HG02943 (cell line): ENCODE measurements around the gene TM4SF20.

Experiments used
- ATAC-seq: cut with Tn5 transposase; IDR thresholded peaks from one replicate; pipeline ENCODE4 v1.9.1; 2021; ENCODE audit warnings: mild to moderate bottlenecking, low read depth, moderate library complexity; ENCODE audit not compliant: unreplicated experiment

The TM4SF20 gene

GRCh38 chr2:227323818-227324217 is 55.3 kb downstream of the TM4SF20 start:
- ATAC-seq: no peak

- no peak for ATAC-seq
Measured at GRCh38 chr2:227322530-227323205, 56.4 kb downstream of the TM4SF20 start.

GRCh38 chr2:227320305-227321094 is 58.6 kb downstream of the TM4SF20 start:
- no peak for ATAC-seq

- no peak for ATAC-seq
Measured at GRCh38 chr2:227317834-227318233, 61.3 kb downstream of the TM4SF20 start.

- ATAC-seq: no peak
Measured at GRCh38 chr2:227313310-227313709, 65.8 kb downstream of the TM4SF20 start.

- ATAC-seq: no peak
Measured at GRCh38 chr2:227312579-227312978, 66.5 kb downstream of the TM4SF20 start.
